HL-60 (cell line): Measurements from ENCODE around the gene NUB1.

Source experiments
- CTCF ChIP-seq: IDR thresholded peaks from one replicate; pipeline ENCODE4 v1.5.1; 2011; ENCODE audit warnings: low read length, control low read depth, inconsistent platforms; ENCODE audit not compliant: insufficient read depth
- POLR2AphosphoS5 ChIP-seq: IDR thresholded peaks from 2 replicates; pipeline ENCODE4 v1.6.1; 2012; ENCODE audit warnings: low read depth
- REST ChIP-seq: IDR thresholded peaks from 2 replicates; pipeline ENCODE4 v1.6.1; 2012; ENCODE audit warnings: low read depth; ENCODE audit not compliant: insufficient replicate concordance

- no peak for TF ChIP-seq CTCF
- no peak for TF ChIP-seq POLR2AphosphoS5
- TF ChIP-seq REST = no peak
These were observed 53.4 kb downstream of the NUB1 start for GRCh38 chr7:151395036-151395367.
